ENCODE measurements around the gene ATP8B1. TPM values are rescaled to one million over a fixed set of nuclear protein-coding genes. Genes with fewer than 3 reads are reported as not detected.

Gene ATP8B1
- total RNA-seq, 2 donors from 2014 or later: 6.4 to 14.9 TPM

Other genes with a start within 250 kb of the ATP8B1 start
- gene FECH, start 216.6 kb downstream of the ATP8B1 start, total RNA-seq: 10 to 100 TPM; 20.8 to 25.2 TPM
- gene NARS1, start 181.5 kb downstream of the ATP8B1 start, total RNA-seq: 100 to 1,000 TPM in 1 of 2 donors, 10 to 100 TPM in 1; 88.7 to 124 TPM
- gene NEDD4L, start 240.9 kb upstream of the ATP8B1 start, total RNA-seq: 10 to 100 TPM; 64.9 to 98.2 TPM

All from left cardiac atrium (tissue), 2 donors.